HepG2 (cell line): ENCODE results near the gene CAMK2D. TPM values are rescaled to one million over a fixed set of nuclear protein-coding genes. Genes with fewer than 3 reads are reported as not detected.
A peak's percentile ranks its signal among the peaks of the same experiment; 100 is the strongest.

Experiments
- AHDC1 ChIP-seq: sonication (generic); formaldehyde crosslinking; IDR thresholded peaks from 2 replicates; pipeline ENCODE4 v1.5.1; 2020; ENCODE audit warnings: mild to moderate bottlenecking, missing genetic modification reagents, borderline replicate concordance
- AHR ChIP-seq: IDR thresholded peaks from 2 replicates; pipeline ENCODE4 v1.6.1; 2018; ENCODE audit warnings: missing genetic modification reagents, missing compliant biosample characterization
- HBP1 ChIP-seq: IDR thresholded peaks from 2 replicates; pipeline ENCODE4 v1.6.1; 2016; ENCODE audit warnings: low read depth, control low read depth
- HDAC2 ChIP-seq: sonication (generic); formaldehyde crosslinking; IDR thresholded peaks from 2 replicates; pipeline ENCODE4 v1.4.0; 2020; ENCODE audit warnings: missing genetic modification reagents
- HHEX ChIP-seq: IDR thresholded peaks from 2 replicates; pipeline ENCODE4 v1.6.1; 2016; ENCODE audit warnings: control low read depth
- KMT2A ChIP-seq: sonication (generic); formaldehyde crosslinking; IDR thresholded peaks from 2 replicates; pipeline ENCODE4 v1.4.0; 2020; ENCODE audit warnings: missing genetic modification reagents
- MEIS1 ChIP-seq: sonication (generic); formaldehyde crosslinking; IDR thresholded peaks from 2 replicates; pipeline ENCODE4 v1.9.0; 2021; ENCODE audit warnings: mild to moderate bottlenecking, missing genetic modification reagents, moderate library complexity, borderline replicate concordance
- ZBTB40 ChIP-seq, 2 experiments: fragments of 450-650 bp in 1 of 2; sonication (generic) in 1 of 2; formaldehyde crosslinking in 1 of 2; IDR thresholded peaks; 2 replicates each; pipeline versions ENCODE4 v1.6.1 to v1.8.0; 2016 to 2022; ENCODE audit warnings: antibody characterized with exemption in 1 of 2, mild to moderate bottlenecking in 1 of 2, missing genetic modification reagents in 1 of 2
- ZNF737 ChIP-seq: sonication (generic); formaldehyde crosslinking; IDR thresholded peaks from 2 replicates; pipeline ENCODE4 v1.5.0; 2020; ENCODE audit warnings: missing genetic modification reagents, mild to moderate bottlenecking, borderline replicate concordance
- polyA plus RNA-seq, 8 experiments: library from polyadenylated mRNA; depleted of rRNA in 3 of 8; stranded (reverse) in 7 of 8; unstranded in 1 of 8; fragments of >200 nt; fragmentation: Illumina TruSeq in 4 of 8; extraction: Trizol in 4 of 8; gene quantifications; 2 replicates each; pipeline versions ENCODE4 v1.2.1 to v1.2.3, GENCODE V29; 2011 to 2016; ENCODE audit warnings: low read depth in 4 of 8, missing spikeins in 1 of 8, mixed read lengths in 1 of 8; ENCODE audit not compliant: insufficient read depth in 1 of 8
- total RNA-seq, 5 experiments: library from RNA; depleted of rRNA; stranded (reverse); fragments of >200 nt; fragmentation: Illumina TruSeq; extraction: Trizol; gene quantifications; 2 replicates each; pipeline ENCODE4 v1.2.3, GENCODE V29; 2016; ENCODE audit warnings: low read depth in 1 of 5

CAMK2D gene
- total and polyA plus RNA-seq, 2 of the 13 experiments (the other 11 are each of a cell fraction or from before 2014, with no cell fraction given): 18.0 to 65.4 TPM

DNA sequence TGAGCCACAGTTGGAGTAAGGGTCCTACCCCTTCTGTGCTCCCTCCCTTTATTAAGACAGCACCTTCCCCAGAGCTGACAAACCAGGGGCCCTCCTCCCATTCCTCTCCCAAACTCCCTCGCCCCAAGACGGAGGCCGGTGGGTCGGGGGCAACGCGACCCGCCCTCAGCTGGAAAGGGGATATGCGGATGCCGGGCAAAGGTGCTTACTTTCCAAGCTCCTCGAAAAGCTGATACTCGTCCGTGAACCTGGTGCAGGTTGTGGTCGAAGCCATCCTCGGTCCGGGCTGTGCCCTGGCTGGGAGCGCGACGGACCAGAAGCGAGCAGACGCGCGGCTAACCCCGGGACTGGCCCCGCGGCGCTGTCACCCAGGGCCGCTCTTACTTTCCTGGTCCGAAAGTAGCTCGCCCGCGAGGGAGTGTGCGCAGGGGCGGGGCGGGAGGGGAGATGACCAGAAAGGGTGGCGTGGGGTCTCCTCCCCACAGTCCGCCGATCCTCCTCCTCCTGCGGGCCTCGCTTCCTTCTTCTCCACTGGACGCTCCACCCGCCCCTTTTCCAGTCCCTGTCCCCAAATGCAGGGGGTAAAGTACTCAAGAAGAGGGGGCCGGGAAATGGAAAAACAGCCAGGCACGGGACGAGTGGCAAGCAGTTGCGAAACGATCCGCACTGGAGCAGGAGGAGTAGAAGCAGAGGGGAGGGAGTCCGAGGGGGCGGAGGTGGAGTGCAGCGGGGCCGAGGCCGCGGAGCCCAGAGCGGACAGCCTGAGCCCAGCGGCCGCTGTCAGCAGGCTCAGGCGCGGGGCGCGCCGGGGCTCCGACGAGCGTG lies 531 bp downstream of the CAMK2D start (continued):
- TF ChIP-seq HBP1 (CRISPR knock-in tag) (0 out of 2 replicates have a peak, but pooled peaks have one; percentile 18), AHDC1 (CRISPR knock-in tag) (0 out of 2 replicates have a peak, but pooled peaks have one; percentile 6), HHEX (CRISPR knock-in tag) (no peak), HDAC2 (CRISPR knock-in tag) (peak; percentile 18; the same call in 1 of the 2 replicates), KMT2A (CRISPR knock-in tag) (peak; percentile 91), ZBTB40 (IDR thresholded peaks at IDR 0.05) (no peak), ZBTB40 (CRISPR knock-in tag; IDR thresholded peaks at IDR 0.05) (peak; percentile 49; the same call in 1 of the 2 replicates), ZNF737 (CRISPR knock-in tag) (no peak), MEIS1 (CRISPR knock-in tag) (peak; percentile 62; the same call in 1 of the 2 replicates), AHR (CRISPR knock-in tag) (0 out of 2 replicates have a peak, but pooled peaks have one; percentile 20)
